Astrocyte (in vitro differentiated cells and primary cell): ENCODE measurements around the gene FARS2. TPM values are rescaled to one million over a fixed set of nuclear protein-coding genes. Genes with fewer than 3 reads are reported as not detected.

ENCODE experiments used
- DNase-seq: peaks from one replicate; pipeline ENCODE4 v3.0.0-alpha.2; 2010; ENCODE audit warnings: low read depth
- FAIRE-seq: peaks from 2 replicates; lab custom pipeline; 2011; peaks lifted over from hg19 to GRCh38; lab: Jason Lieb, UNC
- H2AFZ ChIP-seq: 2 replicates; pipeline ENCODE4 v1.6.0; 2012; ENCODE audit warnings: low read depth, low read length, inconsistent platforms
- H3K27ac ChIP-seq: 2 replicates; pipeline ENCODE4 v1.5.1; 2011; ENCODE audit warnings: low read depth, low read length, inconsistent platforms
- H3K27me3 ChIP-seq: 2 replicates; pipeline ENCODE4 v1.6.0; 2011; ENCODE audit warnings: low read length, inconsistent platforms; ENCODE audit not compliant: insufficient read depth
- H3K36me3 ChIP-seq: 2 replicates; pipeline ENCODE4 v1.5.1; 2011; ENCODE audit warnings: low read length, inconsistent platforms; ENCODE audit not compliant: insufficient read depth
- H3K4me1 ChIP-seq: 2 replicates; pipeline ENCODE4 v1.5.1; 2011; ENCODE audit warnings: low read length, inconsistent platforms; ENCODE audit not compliant: insufficient read depth
- H3K4me2 ChIP-seq: 2 replicates; pipeline ENCODE4 v1.6.0; 2012; ENCODE audit warnings: low read length, inconsistent platforms
- H3K4me3 ChIP-seq: 2 replicates; pipeline ENCODE4 v1.5.1; 2011; ENCODE audit warnings: low read depth, mild to moderate bottlenecking, low read length, inconsistent platforms; ENCODE audit not compliant: insufficient read depth
- H3K79me2 ChIP-seq: 2 replicates; pipeline ENCODE4 v1.6.0; 2012; ENCODE audit warnings: mild to moderate bottlenecking, low read length, inconsistent platforms; ENCODE audit not compliant: insufficient read depth
- H3K9ac ChIP-seq: 2 replicates; pipeline ENCODE4 v1.6.0; 2012; ENCODE audit warnings: mild to moderate bottlenecking, low read length, inconsistent platforms
- H3K9me3 ChIP-seq: 2 replicates; pipeline ENCODE4 v1.5.1; 2012; ENCODE audit warnings: low read depth, mild to moderate bottlenecking, low read length, inconsistent platforms; ENCODE audit not compliant: insufficient read depth
- H4K20me1 ChIP-seq: 2 replicates; pipeline ENCODE4 v1.6.0; 2012; ENCODE audit warnings: low read length, inconsistent platforms; ENCODE audit not compliant: insufficient read depth
- H3K27ac Mint-ChIP-seq: one replicate; pipeline ENCODE4 v1.8.0; 2021; ENCODE audit warnings: mild to moderate bottlenecking, mixed read lengths; ENCODE audit not compliant: unreplicated experiment
- H3K27me3 Mint-ChIP-seq: one replicate; pipeline ENCODE4 v1.8.0; 2021; ENCODE audit warnings: low read depth, mixed read lengths; ENCODE audit not compliant: unreplicated experiment
- H3K36me3 Mint-ChIP-seq: one replicate; pipeline ENCODE4 v1.8.0; 2021; ENCODE audit warnings: low read depth, mixed read lengths; ENCODE audit not compliant: unreplicated experiment
- H3K4me1 Mint-ChIP-seq: one replicate; pipeline ENCODE4 v1.8.0; 2021; ENCODE audit warnings: low read depth, mixed read lengths; ENCODE audit not compliant: unreplicated experiment
- H3K4me3 Mint-ChIP-seq: one replicate; pipeline ENCODE4 v1.8.0; 2021; ENCODE audit warnings: mild to moderate bottlenecking, moderate library complexity, mixed read lengths; ENCODE audit not compliant: unreplicated experiment
- H3K9me3 Mint-ChIP-seq: one replicate; pipeline ENCODE4 v1.8.0; 2021; ENCODE audit warnings: mild to moderate bottlenecking, mixed read lengths; ENCODE audit not compliant: unreplicated experiment
- EZH2 ChIP-seq: IDR thresholded peaks from 2 replicates; pipeline ENCODE4 v1.6.1; 2012; ENCODE audit warnings: mild to moderate bottlenecking, low read length, inconsistent platforms; ENCODE audit not compliant: insufficient read depth
- total RNA-seq: library from RNA; stranded (reverse); gene quantifications from 2 replicates; pipeline ENCODE4 v1.2.1, GENCODE V29; 2021
- TF ChIP-seq, protein P1 (sequence below): IDR thresholded peaks from 2 replicates; pipeline ENCODE4 v1.5.1; 2011; ENCODE audit warnings: low read depth, mild to moderate bottlenecking, inconsistent platforms, low read length, moderate library complexity; ENCODE audit not compliant: insufficient read depth

Gene FARS2
- total RNA-seq, 1 donor from 2014 or later: 13.3 TPM

DNA sequence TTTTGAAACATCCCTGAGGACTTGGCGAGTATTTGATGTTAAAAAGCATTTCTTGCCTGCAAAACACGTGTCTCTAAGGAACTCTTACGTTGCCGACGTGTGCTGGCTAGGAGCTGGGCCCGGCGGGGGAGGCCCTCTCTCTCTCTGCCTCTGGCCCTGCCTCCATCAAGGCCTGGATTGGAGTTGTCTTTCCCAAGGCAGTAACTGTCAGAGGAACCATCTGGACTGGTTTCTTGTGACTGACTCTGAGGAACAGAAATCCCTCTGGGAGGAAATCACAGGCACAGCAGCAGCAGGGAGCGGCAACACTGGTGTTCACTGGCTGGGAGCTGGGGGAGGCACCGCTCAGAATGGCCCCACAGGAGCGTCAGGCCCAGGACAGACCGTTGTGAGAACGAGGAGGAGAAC lies 501.3 kb downstream of the FARS2 start:
- H3K9me3 ChIP-seq: no peaks in the 10 kb centered on the region
- Mint-ChIP-seq H3K27me3 (no peaks in the 10 kb centered on the region), H3K9me3 (peaks cover 3% of the 10 kb centered on the region), H3K4me3 (no peak overlapping the region), H3K4me1 (peaks cover 6% of the 10 kb centered on the region), H3K36me3 (no peaks in the 10 kb centered on the region), H3K27ac (no peak overlapping the region)
- no peak for FAIRE-seq
- no peak overlapping the region for H3K27ac ChIP-seq
- H3K4me2 ChIP-seq: no peak overlapping the region
- H2AFZ ChIP-seq: no peak overlapping the region
- H3K9ac ChIP-seq: no peak overlapping the region
- no peaks in the 10 kb centered on the region for H3K36me3 ChIP-seq
- no peaks in the 10 kb centered on the region for H3K27me3 ChIP-seq
- no peaks in the 10 kb centered on the region for H4K20me1 ChIP-seq
- DNase-seq: no peak
- H3K4me1 ChIP-seq: peaks cover 19% of the 10 kb centered on the region
- TF ChIP-seq EZH2: no peak
- no peaks in the 10 kb centered on the region for H3K79me2 ChIP-seq
- no peak overlapping the region for H3K4me3 ChIP-seq

DNA sequence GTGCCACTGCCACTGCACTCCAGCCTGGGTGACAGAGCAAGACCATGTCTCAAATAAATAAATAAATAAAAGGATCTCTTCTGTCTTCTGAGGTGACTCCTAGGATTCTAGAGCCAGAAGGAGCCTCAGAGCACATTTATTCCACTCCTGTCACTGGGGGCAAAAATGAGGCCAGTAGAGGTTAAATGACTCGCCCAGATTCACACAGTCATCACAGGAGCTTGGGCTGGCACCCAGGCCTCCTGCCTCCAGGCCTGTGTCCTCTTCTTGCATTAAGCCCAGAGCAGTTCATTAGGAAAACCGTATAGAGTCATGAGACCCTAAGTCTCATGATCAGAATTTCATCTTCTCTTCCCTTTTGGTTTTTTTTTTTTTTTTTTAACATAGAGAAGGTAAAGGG lies 502.1 kb downstream of the FARS2 start:
- Histone ChIP-seq H3K4me3 (no peak overlapping the region), H3K4me2 (peak overlapping the region; percentile 74), H3K27me3 (no peaks in the 10 kb centered on the region), H2AFZ (no peak overlapping the region), H3K79me2 (no peaks in the 10 kb centered on the region), H3K27ac (no peak overlapping the region), H3K36me3 (no peaks in the 10 kb centered on the region), H3K9me3 (no peaks in the 10 kb centered on the region), H3K4me1 (peaks cover 19% of the 10 kb centered on the region), H3K9ac (no peak overlapping the region), H4K20me1 (no peaks in the 10 kb centered on the region)
- no peaks in the 10 kb centered on the region for H3K27me3 Mint-ChIP-seq
- DNase-seq: peak; percentile 14
- no peak overlapping the region for H3K27ac Mint-ChIP-seq
- no peak overlapping the region for H3K4me3 Mint-ChIP-seq
- no peak for FAIRE-seq
- H3K4me1 Mint-ChIP-seq: peaks cover 6% of the 10 kb centered on the region
- no peak for TF ChIP-seq EZH2
- TF ChIP-seq, protein P1, sequence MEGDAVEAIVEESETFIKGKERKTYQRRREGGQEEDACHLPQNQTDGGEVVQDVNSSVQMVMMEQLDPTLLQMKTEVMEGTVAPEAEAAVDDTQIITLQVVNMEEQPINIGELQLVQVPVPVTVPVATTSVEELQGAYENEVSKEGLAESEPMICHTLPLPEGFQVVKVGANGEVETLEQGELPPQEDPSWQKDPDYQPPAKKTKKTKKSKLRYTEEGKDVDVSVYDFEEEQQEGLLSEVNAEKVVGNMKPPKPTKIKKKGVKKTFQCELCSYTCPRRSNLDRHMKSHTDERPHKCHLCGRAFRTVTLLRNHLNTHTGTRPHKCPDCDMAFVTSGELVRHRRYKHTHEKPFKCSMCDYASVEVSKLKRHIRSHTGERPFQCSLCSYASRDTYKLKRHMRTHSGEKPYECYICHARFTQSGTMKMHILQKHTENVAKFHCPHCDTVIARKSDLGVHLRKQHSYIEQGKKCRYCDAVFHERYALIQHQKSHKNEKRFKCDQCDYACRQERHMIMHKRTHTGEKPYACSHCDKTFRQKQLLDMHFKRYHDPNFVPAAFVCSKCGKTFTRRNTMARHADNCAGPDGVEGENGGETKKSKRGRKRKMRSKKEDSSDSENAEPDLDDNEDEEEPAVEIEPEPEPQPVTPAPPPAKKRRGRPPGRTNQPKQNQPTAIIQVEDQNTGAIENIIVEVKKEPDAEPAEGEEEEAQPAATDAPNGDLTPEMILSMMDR: no peak
- H3K9me3 Mint-ChIP-seq: peaks cover 5% of the 10 kb centered on the region
- no peaks in the 10 kb centered on the region for H3K36me3 Mint-ChIP-seq

DNA sequence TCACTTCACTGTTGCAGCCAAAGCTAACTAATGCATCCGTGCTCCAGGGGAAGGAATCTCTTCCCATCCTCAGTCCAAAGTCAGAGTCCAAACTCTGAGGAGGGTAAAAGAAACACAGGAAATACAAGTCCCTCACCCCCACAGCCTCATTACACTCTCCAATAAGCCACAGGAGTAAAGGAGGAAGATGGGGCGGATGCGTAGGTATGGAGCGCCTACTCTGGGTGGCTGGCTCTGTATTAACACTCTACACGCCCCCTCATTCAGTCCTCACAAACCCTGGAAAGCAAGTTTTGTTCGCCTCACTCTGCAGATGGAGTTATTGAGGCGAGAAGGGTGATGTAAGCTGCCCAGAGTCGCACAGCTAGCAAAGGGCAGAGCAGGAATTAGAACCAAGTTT lies 502.6 kb downstream of the FARS2 start:
- Histone ChIP-seq H3K4me1 (peaks cover 19% of the 10 kb centered on the region), H3K36me3 (no peaks in the 10 kb centered on the region), H3K4me2 (peak overlapping the region; percentile 74), H3K27ac (peak overlapping the region; percentile 27), H3K9ac (peak overlapping the region; percentile 10), H3K27me3 (no peaks in the 10 kb centered on the region), H3K79me2 (no peaks in the 10 kb centered on the region), H3K4me3 (peak overlapping the region; percentile 8), H2AFZ (peak overlapping the region; percentile 26), H3K9me3 (no peaks in the 10 kb centered on the region), H4K20me1 (no peaks in the 10 kb centered on the region)
- TF ChIP-seq, protein P1: no peak
- TF ChIP-seq EZH2: no peak
- Mint-ChIP-seq H3K9me3 (peaks cover 6% of the 10 kb centered on the region), H3K36me3 (peaks cover 2% of the 10 kb centered on the region), H3K4me3 (no peak overlapping the region), H3K27me3 (no peaks in the 10 kb centered on the region), H3K4me1 (peaks cover 6% of the 10 kb centered on the region), H3K27ac (no peak overlapping the region)
- FAIRE-seq: no peak
- DNase-seq: peak; percentile 70
